ENCODE results near the gene SSBP4. TPM values are rescaled to one million over a fixed set of nuclear protein-coding genes. Genes with fewer than 3 reads are reported as not detected.

SSBP4 gene
- total and polyA plus RNA-seq, 4 donors = 4.0 to 19.0 (median 11.5) TPM

DNA sequence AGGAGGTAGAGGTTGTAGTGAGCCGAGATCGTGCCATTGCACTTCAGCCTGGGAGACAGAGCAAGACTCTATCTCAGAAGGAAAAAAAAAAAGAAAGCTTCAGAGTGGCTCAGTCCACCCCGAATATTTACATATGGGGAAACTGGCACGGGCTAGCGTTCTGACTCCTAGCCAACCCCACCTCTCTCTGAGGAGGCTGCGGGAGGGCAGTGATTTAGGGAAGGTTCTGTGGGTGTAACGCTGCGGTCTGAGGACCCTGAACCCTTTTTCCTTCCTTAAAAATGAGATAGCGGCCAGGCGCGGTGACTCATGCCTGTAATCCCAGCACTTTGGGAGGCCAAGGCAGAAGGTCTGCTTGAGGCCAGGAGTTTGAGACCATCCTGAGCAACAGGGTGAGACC is 26.8 kb upstream of the SSBP4 start:
- no peak overlapping the region for H3K9ac ChIP-seq (ENCODE audit: low read depth in 1 of 2, low read length in 2 of 2)
- peaks cover 10 to 20% (median 17%) of the 10 kb centered on the region in 4 donors for H3K4me1 ChIP-seq (ENCODE audit: control insufficient read depth in 4 of 4, insufficient read depth in 4 of 4, low read length in 3 of 4)
- DNase-seq (ENCODE audit: low spot score) = no peak
- no peak overlapping the region for H3K27ac ChIP-seq (ENCODE audit: low read depth in 1 of 2, low read length in 2 of 2)
- WGBS = 41% methylated on average over 11 of the region's 11 CpGs
- peaks cover 0 to 5% (median 0%) of the 10 kb centered on the region in 4 donors for H3K36me3 ChIP-seq (ENCODE audit: control insufficient read depth in 4 of 4, insufficient read depth in 3 of 4, low read depth in 1 of 4, low read length in 3 of 4)
- no peaks in the 10 kb centered on the region for H3K9me3 ChIP-seq (ENCODE audit: control insufficient read depth in 4 of 4, low read length in 3 of 4)
- H3K4me3 ChIP-seq (ENCODE audit: low read depth in 1 of 3, low read length in 3 of 3) = no peak overlapping the region
- no peaks in the 10 kb centered on the region for H3K27me3 ChIP-seq (ENCODE audit: control insufficient read depth in 4 of 4, insufficient read depth in 4 of 4, low read length in 3 of 4)
- TF ChIP-seq RXRA (IDR thresholded peaks at IDR 0.05) (no peak), NR2F2 (IDR thresholded peaks at IDR 0.05) (no peak), CTCF (IDR thresholded peaks at IDR 0.05; ENCODE audit: low read depth, low read length, missing input control) (no peak), JUND (IDR thresholded peaks at IDR 0.05) (no peak), REST (IDR thresholded peaks at IDR 0.05) (no peak), EGR1 (IDR thresholded peaks at IDR 0.05; ENCODE audit: low read depth in 2 of 2) (no peak), FOXA1 (IDR thresholded peaks at IDR 0.05) (no peak), ATF3 (IDR thresholded peaks at IDR 0.05) (no peak), GABPA (IDR thresholded peaks at IDR 0.05 in 1 of 2, conservative IDR thresholded peaks at IDR 0.05 in 1 of 2) (no peak), RAD21 (IDR thresholded peaks at IDR 0.05) (no peak), MAX (IDR thresholded peaks at IDR 0.05) (no peak), ZBTB33 (IDR thresholded peaks at IDR 0.05) (no peak), TAF1 (conservative IDR thresholded peaks at IDR 0.05) (no peak), HNF4A (conservative IDR thresholded peaks at IDR 0.05) (no peak), HNF4G (IDR thresholded peaks at IDR 0.05) (no peak), YY1 (IDR thresholded peaks at IDR 0.05) (no peak), FOXA2 (IDR thresholded peaks at IDR 0.05) (no peak), SP1 (IDR thresholded peaks at IDR 0.05) (no peak)
